NCI-H1694 (cell line): Measurements from ENCODE around the gene SMIM13.

Experiments used
- DNase-seq: peaks from one replicate; lab custom pipeline; 2025; lab: John Stamatoyannopoulos, UW

The SMIM13 gene

DNA sequence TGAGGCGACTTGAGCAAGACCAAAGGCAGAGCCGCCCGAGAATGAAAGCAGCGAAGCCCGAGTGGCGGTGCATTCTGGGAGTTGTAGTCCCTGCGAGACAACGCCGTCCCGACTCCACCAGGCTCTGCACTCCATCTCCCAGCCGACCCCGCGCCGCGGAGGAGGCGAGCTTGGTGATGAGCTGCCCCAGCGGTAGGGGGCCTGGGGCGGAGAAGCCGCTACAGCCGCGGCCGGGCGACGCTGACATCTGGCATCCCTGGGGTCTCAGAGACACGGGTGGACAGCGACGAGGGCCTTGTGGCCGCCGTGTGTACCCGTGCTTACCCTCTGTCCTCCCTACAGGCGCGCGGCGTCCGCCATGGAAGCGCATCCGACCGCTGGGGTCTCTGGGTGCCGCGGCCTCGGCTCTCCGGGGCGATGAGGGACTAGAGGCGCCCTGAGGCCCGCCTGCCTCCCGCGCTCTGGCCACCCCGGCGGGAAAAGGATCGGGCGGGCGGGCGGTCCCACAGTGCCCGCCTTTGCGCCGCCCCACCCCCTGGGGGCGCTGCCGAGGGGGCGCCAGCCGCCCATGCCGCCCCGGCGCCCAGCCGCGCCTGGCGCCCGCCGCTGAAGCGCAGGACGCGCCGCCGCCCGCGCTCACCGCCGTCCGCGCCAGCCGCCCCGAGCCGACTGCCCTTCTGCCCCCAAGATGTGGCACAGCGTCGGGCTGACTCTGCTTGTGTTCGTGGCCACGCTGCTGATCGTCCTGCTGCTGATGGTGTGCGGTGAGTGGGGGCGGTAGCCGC, at the start of gene SMIM13:
SMIM13 (plus strand) TSS at position 209 of the 785 bp plus-strand sequence; CDS start at position 689, 480 bp downstream.
- DNase-seq = peak; percentile 94

DNA sequence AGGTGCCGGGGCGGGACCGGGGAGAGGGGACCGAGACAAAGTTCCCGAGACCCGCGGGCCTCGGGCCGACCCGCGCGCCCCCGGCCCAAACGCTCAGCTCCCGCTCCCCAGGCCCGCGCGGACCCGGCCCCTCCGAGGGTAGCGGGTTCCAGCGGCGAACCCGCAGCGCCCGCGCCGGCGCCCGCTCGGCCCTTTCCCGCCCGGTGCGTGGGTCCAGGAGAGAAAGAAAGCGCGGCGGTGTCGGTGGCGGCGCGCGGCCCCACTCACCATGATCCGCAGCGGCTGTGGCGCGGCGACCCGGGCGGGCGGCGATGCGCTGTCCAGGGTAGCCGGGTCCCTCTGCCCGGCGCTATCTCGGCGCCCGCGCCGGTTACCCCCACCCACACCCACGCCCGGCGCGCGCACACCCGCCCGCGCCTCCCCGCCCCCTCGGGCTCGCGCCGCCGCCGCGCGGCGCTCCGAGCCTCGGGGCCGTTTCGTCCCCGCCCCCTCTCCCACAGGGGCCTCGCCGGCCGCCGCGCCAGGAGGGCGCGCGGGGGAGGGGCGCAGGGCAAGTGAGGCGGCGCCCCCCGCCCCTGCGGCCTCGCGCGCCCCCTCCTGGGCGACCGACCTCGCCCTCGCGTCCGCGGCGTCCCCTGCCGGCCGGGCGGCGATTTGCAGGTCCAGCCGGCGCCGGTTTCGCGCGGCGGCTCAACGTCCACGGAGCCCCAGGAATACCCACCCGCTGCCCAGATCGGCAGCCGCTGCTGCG, 49.5 kb upstream of the SMIM13 start, which contains the start of gene ELOVL2:
ELOVL2 (minus strand) TSS at position 345 of the 751 bp plus-strand sequence; CDS start at position 270, 75 bp downstream.
- peak; percentile 12 for DNase-seq

DNA sequence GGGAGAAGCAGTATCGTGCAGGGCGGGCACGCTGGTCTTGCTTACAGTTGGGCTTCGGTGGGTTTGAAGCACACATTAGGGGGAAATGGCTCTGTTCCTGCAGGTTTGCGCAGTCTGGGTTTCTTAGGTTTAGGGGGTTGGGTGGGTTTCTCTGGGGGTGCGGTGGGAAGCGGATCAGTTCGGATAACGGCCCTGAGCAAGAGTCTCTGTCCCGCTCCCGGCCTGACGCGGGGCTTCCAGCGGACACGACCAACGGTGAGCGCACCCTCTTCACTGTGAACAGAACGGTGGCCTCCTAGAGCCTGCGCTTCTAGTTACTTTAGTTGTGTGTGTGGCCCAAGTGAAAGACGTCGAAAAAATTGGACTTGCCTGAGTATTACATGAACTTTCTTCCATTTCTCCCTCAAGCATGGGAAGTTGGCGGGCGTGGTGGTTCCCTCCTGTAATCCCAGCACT, 48.9 kb upstream of the SMIM13 start:
- DNase-seq = no peak

DNA sequence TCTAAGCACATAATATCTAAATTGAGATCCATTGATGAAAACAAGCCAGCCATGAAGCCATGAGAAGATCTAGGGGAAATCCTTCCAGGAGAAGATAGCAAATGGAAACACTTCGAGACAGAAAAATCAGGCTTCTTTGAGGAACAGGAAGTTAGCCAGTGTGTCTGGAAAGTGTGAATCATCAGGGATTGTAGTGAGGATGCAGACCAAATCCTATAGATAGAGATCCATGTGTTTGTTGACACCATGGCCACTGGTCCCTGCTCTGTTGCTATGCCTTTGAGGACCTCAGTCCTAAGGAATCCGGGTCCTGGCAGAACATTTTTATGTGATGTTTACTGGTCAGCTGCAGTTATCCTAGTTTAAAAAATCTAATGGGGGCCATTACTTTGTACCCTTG, 42.9 kb upstream of the SMIM13 start:
- DNase-seq = no peak

DNA sequence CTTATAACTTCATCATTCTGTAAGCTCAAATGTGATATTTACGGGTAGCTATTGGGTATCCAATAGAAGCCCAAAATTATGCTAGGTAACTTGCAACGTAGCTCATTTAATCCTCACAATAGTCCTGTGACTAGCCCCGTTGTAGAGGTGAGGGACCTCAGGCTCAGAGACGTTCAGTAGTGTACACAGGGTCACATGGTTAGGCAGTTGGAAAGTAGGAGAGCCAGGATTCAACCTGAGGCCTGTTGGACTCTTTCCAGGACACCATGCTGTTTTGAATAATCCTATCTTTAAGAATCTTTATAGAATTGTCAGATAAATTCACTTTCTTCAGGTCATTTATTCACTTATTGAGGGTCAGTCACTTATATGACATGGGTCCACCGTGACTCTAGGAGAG, 40.3 kb upstream of the SMIM13 start:
- DNase-seq = no peak

DNA sequence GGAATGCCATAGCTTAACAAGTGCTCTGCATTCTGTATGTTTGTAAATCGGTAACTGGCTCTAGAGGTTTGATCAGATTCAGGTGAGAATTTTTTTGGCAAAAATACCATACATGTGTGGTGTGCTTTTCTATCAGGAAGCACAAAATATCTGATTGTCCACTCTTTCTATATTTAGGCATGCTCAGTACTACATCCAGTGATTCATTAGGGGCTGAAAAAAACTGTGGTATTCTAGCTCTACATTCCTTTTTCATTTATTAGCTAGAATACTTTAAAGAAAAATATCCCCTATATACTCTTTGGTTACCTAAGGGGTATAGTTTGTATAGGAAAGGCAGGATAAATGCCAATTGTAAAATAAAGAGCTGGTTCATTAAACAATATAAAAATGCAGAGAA, 38.9 kb upstream of the SMIM13 start:
- no peak for DNase-seq

DNA sequence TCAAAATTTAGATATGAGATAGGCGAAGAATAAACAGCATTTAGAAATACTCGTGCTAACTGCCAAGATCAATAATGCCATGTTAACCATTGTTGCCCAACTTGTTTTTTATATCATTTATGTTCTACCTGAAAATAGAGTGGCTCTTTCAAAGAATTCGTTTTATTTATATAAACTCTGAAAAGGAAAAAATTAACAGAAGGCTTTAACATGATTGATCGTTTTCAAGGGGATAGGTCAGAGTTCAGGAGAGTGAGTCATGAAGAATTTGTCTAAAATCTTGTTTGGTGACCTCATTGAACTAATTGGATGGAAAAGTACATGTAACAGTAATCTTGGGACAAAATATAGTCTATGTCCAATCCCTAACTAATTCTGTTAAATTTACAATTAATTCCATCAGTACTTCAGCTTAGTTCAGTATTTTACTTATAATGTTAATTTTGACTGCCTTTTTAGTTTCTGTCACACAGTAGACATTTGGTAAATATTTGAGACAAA, 38.5 kb upstream of the SMIM13 start:
- no peak for DNase-seq

DNA sequence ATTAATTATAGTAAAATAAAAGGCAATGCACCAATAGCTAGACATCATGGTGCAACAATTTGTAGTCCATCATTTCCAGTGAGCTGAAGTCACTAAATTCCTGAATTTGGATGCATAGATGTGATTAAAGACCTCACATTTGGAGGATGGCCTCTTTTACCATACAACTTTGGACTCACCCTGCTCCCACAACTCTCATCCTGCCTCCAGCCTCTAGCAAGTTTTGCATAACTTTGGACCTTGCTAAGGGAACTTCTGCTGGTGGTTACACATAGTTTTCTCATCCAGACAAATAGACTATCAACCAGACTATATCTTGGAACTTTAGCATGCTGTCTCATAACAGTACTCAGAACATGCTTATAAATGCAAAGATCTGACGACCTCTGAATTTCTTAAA, 36.8 kb upstream of the SMIM13 start:
- no peak for DNase-seq

DNA sequence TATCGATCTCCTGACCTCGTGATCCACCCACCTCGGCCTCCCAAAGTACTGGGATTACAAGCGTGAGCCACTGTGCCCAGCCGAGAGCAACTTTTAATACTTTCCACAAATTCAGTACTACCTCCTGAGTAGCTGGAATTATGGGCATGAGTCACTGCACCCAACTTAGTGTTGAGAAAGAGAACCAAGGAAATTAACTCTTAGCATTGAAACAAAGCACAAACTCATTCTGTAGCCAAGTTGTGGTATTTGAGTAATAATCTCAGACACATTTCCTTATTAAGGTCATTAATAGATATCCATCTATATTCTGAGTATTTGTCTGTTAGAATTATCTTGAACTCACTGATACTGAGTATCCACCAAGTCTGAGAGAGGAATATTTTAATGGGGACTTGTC, 35.2 kb upstream of the SMIM13 start:
- no peak for DNase-seq

DNA sequence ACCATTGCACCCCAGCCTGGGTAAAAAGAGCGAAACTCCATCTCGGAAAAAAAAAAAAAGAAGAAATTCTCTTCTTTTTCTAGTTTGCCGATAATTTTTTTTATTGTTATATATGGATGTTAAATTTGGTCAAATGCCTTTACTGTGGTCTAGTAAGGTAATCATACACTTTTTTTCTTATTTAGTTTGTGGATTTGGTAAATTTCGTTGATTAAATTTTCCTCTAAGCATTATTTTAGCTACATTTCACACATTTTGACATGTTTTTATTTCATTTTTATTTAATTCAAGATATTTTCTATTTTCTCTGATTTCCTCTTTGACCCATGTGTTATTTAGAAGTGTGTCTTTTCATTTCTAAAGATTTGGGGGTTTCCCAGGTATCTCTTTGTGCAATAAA, 31.6 kb upstream of the SMIM13 start:
- DNase-seq = no peak

DNA sequence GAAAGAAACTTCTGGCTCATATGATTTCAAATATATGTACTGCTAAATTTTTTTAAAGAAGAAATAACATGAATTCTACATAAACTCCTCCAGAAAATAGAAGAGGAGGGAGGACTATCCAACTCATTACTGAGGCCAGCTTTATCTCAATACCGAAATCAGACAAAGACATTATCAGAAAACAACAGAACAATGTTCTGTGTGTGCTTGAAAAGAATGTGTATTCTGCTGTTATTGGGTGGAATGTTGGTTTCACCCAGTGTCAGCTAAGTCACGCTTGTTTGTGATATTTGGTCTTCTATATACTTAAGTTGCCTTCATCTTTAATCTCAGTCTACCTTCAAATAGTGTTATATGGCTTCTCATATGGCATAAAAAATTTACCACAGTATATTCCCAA, 30.9 kb upstream of the SMIM13 start:
- DNase-seq = no peak

DNA sequence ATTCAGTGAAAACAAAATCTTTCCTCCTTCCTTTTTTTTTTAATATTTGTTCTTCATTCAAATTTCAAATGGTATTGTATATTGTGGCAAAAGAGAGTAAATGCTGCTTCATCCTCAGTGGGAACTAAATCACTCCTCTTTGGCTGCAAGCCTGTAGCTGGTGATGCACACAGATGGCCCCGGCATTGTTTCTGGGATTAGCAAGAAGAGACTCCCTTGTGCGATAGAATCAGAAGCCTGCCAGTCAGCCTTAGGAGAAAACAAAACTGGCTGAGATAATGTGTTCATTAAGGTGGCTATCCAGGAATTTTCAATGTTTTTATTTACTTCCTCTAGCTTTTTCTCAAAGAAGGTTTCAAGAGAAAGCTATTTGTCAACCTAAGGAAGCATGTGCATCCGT, 28.8 kb upstream of the SMIM13 start:
- peak; percentile 17 for DNase-seq

DNA sequence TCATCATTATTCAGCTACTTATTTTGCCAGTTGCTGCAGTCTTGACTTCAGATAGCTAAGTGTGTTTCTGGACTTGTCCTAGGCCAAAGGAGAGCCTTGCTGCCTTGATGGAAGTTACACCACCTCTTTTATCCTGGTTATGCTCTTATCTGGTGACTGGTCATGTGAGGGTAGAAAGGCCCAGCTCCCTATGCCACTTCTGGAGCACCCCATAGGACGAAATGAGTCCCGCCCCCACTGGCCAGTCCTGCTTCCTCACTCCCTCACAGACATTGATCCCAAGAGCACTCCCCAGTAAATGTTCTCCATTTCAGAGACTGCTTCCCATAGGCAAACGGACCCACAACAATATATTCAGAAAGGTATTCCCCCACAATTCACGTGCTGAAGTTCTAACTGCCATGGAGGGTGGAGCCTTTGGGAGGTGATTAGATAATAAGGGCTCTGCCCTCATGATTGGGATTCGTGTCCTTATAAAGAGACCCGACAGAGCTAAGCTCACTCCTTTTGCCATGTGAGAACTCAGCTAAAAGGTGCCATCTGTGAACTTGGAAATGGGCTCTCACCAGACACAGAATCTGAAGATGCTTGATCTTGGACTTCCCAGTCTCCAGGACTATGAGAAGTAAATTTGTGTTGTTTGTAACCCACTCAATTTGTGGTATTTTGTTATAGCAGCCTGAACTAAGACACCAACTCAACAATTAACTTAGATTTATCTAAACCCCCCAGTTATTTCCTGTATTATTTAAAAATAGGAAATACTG, 28.0 kb upstream of the SMIM13 start:
- no peak for DNase-seq

DNA sequence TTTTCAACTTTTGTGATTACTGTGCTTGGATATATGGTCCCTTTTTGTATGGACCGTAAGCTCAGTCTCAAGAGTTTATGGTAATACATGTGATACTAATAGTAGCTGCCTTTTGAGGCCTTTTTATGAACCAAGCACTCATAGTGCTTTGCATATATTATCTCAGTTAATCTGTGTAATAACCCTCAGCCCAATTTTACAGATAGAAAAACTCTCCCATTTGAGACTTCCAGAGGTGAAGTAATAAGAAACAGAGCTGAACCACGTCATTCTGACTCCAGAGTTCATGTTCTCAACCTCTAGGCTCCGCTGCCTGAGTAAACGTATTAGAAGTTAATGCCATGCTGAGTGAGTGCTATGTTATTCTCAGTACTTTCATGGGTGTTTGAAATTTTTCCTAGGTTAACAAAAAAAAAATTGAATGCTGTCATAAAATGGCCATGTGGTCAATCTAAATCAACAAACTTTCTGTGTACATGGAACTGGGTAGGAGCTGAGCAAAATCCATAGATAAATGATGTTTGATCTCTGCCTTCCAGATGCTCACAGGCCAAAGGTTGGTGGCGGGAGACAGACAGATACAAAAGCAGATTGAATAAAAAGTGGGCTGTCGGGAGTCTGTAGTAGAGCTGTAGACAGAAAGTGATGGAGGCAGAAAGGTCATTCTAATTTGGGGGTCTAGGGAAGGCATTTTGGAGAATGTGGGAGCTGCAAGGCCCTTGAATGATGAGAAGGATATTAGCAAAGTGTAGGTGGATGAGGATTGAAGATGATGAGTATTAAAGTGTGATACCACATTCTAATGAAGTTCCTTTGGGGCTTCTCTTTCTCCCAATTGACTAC, 26.9 kb upstream of the SMIM13 start:
- DNase-seq = no peak

DNA sequence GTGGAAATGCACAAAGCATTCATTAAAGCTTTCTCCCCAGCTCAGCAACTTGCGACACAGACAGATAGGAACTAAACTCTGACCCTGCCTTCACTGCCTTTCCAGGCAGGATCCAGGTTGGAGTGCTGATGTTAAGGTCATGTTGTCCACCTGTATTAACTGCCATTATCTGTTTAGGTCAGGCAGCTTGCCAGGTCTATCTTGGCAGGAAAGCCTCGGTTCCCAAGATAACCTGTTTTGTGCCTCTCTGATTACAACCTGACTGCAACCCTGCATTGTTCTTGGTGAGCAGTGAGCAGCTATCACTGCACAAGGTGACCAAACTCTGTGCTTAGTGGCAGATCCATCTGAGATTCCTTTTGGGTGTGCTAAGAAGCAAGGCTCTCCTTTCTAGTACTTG, 26.3 kb upstream of the SMIM13 start:
- no peak for DNase-seq

DNA sequence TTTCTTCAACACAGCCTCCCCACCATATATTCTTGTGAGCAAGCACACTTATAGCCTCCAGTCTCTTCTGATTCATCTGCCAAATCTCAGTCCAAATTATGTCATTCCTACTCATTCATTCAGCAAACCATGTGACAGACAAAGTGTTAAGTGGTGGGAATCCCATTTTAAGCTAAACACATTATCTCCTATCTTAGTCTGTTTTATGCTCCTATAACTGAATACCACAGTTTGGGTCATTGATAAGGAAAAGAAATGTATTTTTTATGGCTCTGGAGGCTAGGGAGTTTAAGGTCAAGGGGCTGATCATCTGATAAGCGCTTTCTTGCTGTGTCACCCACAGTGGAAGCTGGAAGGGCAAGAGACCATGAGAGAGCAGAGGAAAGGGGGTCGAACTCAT, 23.9 kb upstream of the SMIM13 start:
- no peak for DNase-seq

DNA sequence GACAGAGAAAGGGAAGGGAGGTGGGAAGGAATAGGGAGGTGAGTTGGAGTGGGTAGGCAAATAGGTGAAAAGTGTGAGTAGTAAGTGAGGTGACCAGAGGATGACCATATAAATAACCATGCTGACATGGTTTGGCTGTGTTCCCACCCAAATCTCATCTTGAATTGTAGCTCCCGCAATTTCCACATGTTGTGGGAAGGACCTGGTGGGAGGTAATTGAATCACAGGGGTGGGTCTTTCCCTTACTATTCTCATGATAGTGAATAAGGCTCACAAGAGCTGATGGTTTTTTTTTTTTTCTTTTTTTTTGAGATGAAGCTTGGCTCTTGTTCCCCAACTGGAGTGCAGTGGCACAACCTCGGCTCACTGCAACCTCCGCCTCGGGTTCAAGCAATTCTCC, 21.5 kb upstream of the SMIM13 start:
- DNase-seq = no peak

DNA sequence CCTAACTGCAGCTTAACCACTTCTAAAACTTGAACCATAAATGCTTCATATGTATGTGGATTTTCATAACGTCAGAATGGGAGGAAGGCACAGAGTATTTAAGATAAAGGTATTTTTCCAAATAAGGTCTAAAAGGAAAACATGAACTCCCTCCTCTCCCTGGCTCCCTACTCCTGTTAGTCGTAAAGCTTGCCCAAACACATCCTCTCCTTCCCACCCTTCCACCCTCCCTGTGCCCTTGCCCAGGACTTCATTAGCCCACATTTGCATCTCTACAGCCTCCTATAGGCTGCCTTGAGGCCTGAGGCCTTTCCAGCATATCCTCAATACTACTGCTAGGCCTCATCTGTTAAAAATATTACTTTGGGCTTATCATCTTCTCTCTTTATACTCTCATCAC, 17.1 kb upstream of the SMIM13 start:
- DNase-seq = no peak

DNA sequence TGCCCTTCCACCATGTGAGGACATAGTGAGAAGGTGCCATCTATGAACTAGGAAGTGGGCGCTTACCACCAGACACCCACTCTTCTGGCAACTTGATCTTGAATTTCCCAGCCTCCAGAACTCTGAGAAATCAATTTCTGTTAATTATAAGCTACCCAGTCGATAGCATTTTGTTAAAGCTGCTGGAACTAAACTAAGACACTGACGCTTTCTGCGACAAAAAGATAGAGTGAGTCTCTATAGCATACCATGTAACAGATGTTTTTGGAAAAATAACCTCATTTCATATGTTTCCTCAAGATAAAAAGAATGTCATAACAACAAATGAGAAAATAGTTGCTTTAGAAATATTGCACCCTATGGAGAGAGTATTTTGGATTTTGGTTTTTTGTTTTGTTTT, 15.4 kb upstream of the SMIM13 start:
- no peak for DNase-seq

DNA sequence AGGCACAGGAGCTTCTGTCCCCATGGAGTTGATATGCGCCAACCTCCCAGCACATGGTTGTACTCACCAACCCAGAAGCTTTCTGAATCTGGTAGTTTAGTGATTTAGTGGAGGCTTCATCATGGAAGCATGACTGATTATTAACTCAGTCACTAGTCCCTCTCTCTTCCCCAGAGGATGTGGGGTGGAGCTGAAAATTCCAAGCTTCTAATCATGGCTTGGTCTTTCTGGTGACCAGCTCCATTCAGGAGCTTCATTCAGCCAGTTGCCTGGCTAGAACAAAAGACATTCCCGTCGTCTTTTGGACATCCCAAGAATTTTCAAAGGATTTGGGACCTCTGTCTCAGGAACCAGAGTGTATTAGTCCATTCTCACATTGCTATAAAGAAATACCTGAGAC, 13.3 kb upstream of the SMIM13 start:
- no peak for DNase-seq

DNA sequence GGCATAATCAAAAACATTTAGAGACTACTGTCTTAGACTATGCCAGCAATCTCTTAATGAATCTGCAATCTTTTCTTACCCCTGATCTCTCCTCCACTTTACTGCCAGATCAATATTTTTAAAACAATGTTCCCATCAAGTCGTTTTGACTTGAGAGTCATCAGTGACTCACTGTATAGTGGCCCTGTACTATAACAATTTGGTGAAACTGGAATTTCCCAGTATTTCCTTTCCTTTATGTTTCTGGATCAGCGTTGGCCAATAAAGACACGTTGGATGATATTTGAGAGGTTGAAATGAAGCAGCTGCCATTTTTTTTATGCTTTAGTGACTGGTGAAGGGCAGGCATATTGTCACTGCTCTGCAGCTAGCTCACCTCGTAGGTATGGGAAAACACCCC, 10.1 kb upstream of the SMIM13 start:
- no peak for DNase-seq
